ENCODE results near the gene ARMH4.
A peak's percentile ranks its signal among the peaks of the same experiment; 100 is the strongest.

The ARMH4 gene
- 0.10 to 0.44 (median 0.21) reads per million in 4 experiments for total RNA-seq

GRCh38 chr14:58152014-58152857, at the start of gene ARMH4:
ARMH4 (minus strand) TSS chr14:58152213; CDS start chr14:58139358, 12,855 bp downstream.
- DNase-seq: peak; percentile 23

DNA sequence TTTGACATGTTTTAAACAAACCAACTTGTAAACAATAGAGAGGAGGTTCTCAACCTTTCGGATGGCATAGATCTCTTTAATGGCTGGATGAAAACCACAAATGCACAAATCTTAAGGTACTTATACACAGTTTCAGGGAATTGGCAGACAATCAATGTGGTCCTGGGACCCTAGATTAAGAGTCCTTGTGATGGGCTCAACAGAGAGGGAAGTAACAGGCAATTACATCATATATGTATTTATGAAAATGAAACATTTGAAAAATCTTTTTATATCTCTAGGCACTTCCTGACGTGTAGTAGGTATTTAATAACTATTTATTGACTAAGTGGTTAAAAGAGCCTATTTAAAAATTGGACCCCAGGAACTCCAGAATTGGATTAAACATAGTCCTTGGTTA, 48.8 kb upstream of the ARMH4 start:
- DNase-seq: no peak

DNA sequence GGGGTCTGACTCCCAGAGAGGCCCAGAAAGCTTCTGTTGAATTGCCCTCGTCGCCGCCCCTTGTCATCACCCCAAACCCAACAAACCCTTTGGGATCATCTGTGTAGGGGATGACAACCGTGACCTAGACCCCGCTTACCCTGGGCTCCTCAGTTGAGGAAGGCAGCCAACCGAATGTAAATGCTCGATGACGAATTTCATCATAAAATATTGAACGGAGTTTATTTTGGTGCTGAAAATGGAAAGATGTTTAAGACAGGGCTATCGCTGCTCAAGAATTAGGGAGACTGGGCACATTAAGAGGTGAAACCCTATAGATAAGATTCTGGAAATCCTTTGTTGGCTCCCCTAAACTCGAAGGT, 48.4 kb upstream of the ARMH4 start:
- DNase-seq: no peak

- peak; percentile 77 for DNase-seq
Measured at GRCh38 chr14:58199726-58200479, 47.9 kb upstream of the ARMH4 start, which contains the start of gene ACTR10. ACTR10 (plus strand) TSS chr14:58200149; CDS start chr14:58200218, 69 bp downstream.

DNA sequence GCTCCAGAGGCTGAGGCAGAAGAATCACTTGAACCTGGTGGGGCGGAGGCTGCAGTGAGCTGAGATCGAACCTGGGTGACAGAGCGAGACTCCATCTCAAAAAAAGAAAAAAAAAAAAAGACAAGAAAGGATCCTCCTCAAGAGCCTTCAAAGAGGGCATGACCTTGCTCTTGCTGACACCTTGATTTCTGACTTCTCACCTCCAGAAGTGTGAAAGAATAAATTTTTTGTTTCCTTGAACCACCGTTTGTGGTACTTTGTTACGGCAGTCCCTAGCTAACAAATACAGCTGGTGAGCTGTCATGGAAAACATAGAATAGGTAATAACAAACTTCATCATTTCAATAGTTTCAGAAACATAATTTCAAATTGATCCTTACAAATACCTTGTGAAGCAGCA, 46.1 kb upstream of the ARMH4 start:
- no peak for DNase-seq

DNA sequence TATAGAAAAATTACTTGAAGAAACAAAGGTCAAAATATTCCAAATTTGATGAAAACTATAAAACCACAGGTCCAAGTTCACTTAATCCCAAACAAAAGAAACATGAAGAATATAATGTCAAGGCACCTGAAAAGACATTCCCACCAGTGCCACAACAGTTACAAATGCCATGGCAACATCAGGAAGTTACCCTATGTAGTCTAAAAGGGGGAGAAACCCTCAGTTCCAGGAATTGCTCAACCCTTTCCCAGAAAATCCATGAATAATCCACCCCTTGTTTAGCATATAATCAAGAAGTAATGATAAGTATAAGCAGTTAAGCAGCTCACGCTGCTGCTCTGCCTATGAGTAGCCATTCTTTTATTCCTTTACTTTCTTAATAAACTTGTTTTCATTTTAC, 44.2 kb upstream of the ARMH4 start:
- DNase-seq: no peak

DNA sequence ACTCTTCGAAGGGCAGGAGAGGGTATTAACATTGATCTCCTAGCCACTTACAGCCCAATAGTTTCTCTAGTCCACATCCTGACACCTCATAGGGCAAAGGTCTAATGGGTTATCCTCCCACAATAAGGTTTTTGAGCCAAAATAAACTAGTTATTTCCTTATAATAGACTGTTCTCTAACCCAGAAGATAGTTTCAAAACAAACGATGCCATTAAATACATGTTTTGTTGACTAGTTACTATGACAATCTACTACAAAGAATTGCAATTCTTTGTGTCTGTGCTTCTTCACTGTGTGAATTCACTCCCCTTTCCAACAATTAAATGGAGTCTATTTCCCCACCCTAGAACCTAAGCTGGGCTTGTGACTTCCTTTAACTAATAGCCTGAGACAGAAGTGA, 41.5 kb upstream of the ARMH4 start:
- no peak for DNase-seq

DNA sequence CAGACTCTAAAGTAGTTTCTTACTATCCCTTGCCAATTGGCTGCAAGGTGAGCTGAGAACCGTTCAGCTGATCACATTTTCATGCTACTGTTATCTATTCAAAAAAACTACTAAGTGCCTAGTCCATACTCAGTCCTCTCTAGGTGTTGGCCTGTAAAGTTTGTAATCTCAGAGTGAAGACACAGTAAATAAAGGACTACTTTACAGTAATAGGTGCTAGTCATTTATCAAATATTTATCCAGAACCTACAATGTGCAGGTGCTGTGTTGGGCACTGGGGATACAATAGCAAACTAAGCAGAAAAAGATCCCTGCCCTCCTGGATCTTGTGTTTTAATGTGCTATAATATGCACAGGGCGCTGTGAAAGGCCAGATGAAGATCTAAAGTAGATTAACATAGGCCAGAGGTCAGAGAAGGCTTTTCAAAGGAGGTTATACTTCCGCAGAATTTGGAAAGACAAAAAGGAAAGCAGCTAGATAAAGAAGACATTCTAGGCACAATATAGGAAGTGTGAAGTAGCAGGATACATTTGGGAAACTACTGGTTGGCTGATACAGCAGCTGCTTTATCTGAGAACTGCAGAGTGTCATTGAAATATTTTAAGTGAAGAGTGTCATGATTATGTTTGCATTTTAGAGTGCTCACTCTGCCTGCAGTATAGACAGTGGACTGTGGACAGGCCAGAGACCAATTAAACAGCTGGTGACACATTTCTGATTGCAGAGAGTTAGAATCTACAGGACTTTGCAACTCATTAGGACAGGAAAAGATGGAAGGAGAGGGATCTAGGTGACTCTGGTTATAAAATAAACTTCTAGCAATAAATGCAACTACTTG, 40.0 kb upstream of the ARMH4 start:
- DNase-seq: no peak

GRCh38 chr14:58189176-58189575, 37.2 kb upstream of the ARMH4 start:
- DNase-seq: no peak

GRCh38 chr14:58177125-58177524, 25.1 kb upstream of the ARMH4 start:
- DNase-seq: no peak

GRCh38 chr14:58171090-58171489, 19.1 kb upstream of the ARMH4 start:
- DNase-seq: no peak

DNA sequence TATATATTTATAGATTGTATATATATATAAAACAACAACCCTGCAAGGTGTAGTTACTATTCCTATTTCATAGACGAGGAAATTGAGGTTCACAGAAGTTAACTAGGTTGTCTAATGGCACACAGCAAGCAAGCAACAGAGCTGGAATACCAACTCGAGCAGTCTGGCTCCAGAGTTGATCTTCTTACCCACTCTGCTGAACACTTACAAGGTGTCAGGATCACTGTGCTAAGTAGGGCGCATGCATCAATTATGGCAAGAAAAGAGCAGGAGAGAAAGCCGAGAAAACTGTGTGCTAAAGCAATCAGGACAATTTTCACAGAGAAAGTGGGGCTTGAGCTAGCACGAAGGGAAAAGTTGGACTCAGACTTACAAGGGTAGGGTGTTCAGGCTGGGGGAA, 15.9 kb upstream of the ARMH4 start:
- no peak for DNase-seq

DNA sequence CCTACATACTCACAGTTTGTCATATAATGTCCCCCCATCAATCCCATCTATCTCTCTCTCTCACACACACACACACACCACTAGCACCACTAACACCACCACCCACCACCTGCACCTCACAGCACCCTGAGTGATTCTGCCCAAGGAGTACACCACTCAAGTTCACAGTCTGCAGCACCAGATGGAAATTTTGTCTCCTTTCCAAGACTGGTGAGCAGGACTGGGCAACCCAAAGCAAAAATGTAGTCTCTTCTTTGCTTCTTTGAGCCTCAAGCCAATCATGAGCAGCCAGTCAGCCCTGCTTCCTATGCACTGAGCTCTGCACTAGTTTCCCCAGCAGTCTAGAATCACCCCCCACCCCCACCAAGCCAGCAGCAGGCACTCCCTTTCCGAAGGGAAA, 15.0 kb upstream of the ARMH4 start:
- no peak for DNase-seq

GRCh38 chr14:58166005-58166983, 14.3 kb upstream of the ARMH4 start:
- DNase-seq: peak; percentile 43

GRCh38 chr14:58160561-58160960, 8.5 kb upstream of the ARMH4 start:
- DNase-seq: no peak

- DNase-seq: no peak
Measured at GRCh38 chr14:58151133-58152013, 640 bp downstream of the ARMH4 start.

DNA sequence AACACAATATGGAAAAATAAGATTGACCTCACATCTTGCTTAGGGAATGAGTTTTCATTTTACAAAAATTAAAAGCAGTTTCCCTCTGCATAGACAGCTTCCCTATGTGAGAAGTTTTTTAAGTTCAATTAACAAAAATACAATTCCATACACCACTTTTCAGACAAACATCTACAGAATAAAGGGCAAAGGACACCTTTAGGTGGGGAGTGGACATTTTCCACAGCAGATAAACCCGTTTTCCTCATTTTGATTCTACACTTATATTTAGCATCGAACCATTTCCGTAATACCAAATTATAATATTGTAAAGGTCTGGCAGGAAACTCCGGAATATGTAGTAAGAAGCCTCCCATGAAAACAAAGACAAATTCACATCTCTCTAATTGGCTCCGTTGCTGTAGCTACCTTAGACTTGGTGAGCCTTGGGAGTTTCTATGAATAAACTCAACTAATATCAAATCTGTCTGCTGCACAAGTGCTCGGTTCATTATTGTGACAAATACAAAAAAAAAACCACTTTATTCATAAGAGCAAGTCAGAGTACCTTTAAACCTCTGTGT, 1.7 kb downstream of the ARMH4 start:
- no peak for DNase-seq

GRCh38 chr14:58149196-58149595, 2.8 kb downstream of the ARMH4 start:
- DNase-seq: no peak

GRCh38 chr14:58146399-58146798, 5.6 kb downstream of the ARMH4 start:
- DNase-seq: no peak

DNA sequence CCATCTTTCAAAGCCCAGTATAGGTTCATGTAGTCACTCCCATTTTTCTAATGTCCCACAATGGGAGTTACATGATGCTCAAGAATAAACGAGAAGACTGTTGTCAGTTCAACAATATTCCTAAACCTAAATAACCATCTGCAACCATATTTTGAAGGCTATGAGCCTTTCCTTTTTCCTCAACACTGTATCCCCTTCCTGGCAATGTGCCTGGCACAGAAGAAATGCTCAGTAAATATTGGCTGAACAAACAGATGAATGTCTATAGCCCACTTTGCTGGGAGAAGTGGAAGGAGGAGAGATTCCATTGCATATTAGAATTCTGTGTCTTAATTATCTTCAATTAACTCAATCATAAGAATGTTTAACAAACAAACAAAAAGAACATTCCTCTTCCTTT, 6.1 kb downstream of the ARMH4 start:
- DNase-seq: no peak

Measured in effector CD8-positive, alpha-beta T cell (primary cell).